ENCODE data around the gene PCTP.

PCTP gene

DNA sequence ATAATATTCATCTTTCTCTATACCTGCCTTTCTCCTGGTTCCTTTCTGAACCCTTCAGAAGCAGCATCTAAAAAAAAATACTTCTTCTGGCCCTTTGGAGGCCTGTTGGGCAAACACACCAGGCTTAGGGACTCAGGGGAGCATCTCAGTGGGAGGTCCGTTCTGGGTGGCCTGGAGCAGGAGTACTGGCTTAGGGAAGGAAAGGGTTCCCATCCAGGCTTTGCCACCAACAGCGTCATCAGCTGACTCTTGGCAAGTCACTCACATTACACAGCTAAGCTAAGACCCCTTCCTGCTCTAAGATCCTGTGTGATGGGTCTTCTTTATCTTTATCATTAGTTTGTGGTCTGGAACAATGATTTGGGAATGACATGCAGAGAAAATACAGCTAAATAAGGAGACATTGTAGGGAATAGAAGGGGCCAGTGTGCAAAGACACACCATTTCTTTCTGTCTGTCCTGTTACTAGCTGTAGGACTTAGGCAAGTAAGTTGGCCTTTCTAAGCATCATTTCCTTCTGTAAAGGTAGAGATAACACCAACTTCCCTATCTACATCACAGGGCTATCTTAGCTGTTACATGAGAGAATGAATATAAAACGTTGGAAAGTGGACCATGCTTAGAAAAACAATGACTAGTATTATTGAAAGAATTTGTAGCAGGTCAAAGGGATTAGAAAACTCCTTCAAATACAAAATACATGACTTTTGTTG lies 9.9 kb downstream of the PCTP start:
- no peak overlapping the region for H3K4me3 ChIP-seq (ENCODE audit: low read depth, low read length)
- TF ChIP-seq, protein P1, sequence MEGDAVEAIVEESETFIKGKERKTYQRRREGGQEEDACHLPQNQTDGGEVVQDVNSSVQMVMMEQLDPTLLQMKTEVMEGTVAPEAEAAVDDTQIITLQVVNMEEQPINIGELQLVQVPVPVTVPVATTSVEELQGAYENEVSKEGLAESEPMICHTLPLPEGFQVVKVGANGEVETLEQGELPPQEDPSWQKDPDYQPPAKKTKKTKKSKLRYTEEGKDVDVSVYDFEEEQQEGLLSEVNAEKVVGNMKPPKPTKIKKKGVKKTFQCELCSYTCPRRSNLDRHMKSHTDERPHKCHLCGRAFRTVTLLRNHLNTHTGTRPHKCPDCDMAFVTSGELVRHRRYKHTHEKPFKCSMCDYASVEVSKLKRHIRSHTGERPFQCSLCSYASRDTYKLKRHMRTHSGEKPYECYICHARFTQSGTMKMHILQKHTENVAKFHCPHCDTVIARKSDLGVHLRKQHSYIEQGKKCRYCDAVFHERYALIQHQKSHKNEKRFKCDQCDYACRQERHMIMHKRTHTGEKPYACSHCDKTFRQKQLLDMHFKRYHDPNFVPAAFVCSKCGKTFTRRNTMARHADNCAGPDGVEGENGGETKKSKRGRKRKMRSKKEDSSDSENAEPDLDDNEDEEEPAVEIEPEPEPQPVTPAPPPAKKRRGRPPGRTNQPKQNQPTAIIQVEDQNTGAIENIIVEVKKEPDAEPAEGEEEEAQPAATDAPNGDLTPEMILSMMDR (IDR thresholded peaks at IDR 0.05; ENCODE audit: low read depth, low read length): no peak
- DNase-seq (ENCODE audit: low read depth, low spot score): no peak
- in situ Hi-C loops (cut with HindIII; ENCODE audit: low sequenced_read_pairs): no loop called here

GRCh38 chr17:55762086-55762858 lies 11.4 kb downstream of the PCTP start:
- no peak for DNase-seq (ENCODE audit: low read depth, low spot score)
- TF ChIP-seq, protein P1 (IDR thresholded peaks at IDR 0.05; ENCODE audit: low read depth, low read length): no peak
- no peak overlapping the region for H3K4me3 ChIP-seq (ENCODE audit: low read depth, low read length)
- in situ Hi-C loops (cut with HindIII; ENCODE audit: low sequenced_read_pairs): no loop called here

DNA sequence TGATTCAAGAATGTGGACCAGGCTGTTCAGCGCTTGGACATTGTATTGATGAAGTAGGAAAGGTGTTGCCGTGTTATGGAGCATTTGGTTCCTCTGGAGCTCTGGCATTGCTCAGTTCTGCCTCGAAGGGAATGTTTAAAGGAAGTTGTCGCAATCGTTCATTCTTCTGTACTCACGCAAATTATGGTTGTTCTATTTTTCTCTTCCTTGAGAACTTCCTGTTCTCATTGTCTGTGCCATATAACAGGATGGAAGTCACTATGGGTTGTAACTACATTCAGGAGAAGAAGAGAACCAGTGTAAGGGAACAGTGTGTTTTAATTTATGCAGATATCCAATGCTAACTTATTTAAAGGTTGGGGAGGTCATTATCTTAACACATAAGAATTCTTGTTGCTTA lies 13.0 kb downstream of the PCTP start:
- DNase-seq (ENCODE audit: low read depth, low spot score): no peak
- in situ Hi-C loops (cut with HindIII; ENCODE audit: low sequenced_read_pairs): no loop called here
- no peak overlapping the region for H3K4me3 ChIP-seq (ENCODE audit: low read depth, low read length)
- TF ChIP-seq, protein P1 (IDR thresholded peaks at IDR 0.05; ENCODE audit: low read depth, low read length): no peak

DNA sequence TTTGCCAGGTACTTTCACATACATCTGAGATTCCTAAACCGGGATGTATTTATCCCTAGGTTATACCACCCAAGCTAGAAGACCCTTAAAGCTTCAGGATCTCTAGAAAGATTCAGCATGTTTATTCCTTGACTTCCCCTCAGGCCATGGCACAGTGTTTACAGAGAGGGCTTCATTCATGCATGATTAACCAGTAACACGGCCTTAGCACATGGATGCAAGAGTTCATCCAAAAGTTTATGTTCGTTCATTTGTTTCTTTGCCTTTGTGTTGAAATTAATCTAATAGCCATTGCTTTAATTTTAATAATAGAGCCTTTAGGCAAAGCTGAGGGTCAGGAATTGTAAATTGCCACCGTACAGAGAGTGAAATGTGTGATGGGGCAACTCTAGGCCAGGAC lies 13.8 kb downstream of the PCTP start:
- in situ Hi-C loops (cut with HindIII; ENCODE audit: low sequenced_read_pairs): no loop called here
- DNase-seq (ENCODE audit: low read depth, low spot score): no peak
- TF ChIP-seq, protein P1 (IDR thresholded peaks at IDR 0.05; ENCODE audit: low read depth, low read length): no peak
- no peak overlapping the region for H3K4me3 ChIP-seq (ENCODE audit: low read depth, low read length)

- no peak for DNase-seq (ENCODE audit: low read depth, low spot score)
- in situ Hi-C loops (cut with HindIII; ENCODE audit: low sequenced_read_pairs): no loop called here
- no peak overlapping the region for H3K4me3 ChIP-seq (ENCODE audit: low read depth, low read length)
- TF ChIP-seq, protein P1 (IDR thresholded peaks at IDR 0.05; ENCODE audit: low read depth, low read length): no peak
Measured at GRCh38 chr17:55765472-55765871, 14.6 kb downstream of the PCTP start.

- H3K4me3 ChIP-seq (ENCODE audit: low read depth, low read length): no peak overlapping the region
- no peak for DNase-seq (ENCODE audit: low read depth, low spot score)
- in situ Hi-C loops (cut with HindIII; ENCODE audit: low sequenced_read_pairs): no loop called here
- TF ChIP-seq, protein P1 (IDR thresholded peaks at IDR 0.05; ENCODE audit: low read depth, low read length): no peak
Measured at GRCh38 chr17:55768936-55769624, 18.2 kb downstream of the PCTP start.
